Cardiac atrium fibroblast (primary cell): ENCODE data around the gene OR4S1. TPM values are rescaled to one million over a fixed set of nuclear protein-coding genes. Genes with fewer than 3 reads are reported as not detected.

Experiments
- total RNA-seq: library from RNA; depleted of rRNA; stranded (reverse); fragments of >200 nt; gene quantifications from 2 replicates; pipeline ENCODE4 v1.2.3, GENCODE V29; 2015

Gene OR4S1, protein sequence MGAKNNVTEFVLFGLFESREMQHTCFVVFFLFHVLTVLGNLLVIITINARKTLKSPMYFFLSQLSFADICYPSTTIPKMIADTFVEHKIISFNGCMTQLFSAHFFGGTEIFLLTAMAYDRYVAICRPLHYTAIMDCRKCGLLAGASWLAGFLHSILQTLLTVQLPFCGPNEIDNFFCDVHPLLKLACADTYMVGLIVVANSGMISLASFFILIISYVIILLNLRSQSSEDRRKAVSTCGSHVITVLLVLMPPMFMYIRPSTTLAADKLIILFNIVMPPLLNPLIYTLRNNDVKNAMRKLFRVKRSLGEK
- total RNA-seq: not detected in 2 replicates

DNA sequence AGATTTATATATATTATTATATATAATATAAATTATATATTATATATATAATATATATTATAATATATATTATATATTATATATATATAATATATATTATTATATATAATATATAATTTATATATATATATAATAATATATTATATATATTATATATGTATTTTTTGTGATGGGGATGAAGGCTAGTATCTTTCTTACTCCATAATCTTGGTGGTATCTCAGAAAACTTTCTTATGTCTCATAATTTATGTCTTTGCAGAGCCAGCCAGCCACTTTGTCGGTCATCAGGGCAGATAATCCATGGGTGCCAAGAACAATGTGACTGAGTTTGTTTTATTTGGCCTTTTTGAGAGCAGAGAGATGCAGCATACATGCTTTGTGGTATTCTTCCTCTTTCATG, at the start of gene OR4S1:
OR4S1 (plus strand) TSS at position 301 of the 400 bp plus-strand sequence; CDS start at position 301, 0 bp downstream.

DNA sequence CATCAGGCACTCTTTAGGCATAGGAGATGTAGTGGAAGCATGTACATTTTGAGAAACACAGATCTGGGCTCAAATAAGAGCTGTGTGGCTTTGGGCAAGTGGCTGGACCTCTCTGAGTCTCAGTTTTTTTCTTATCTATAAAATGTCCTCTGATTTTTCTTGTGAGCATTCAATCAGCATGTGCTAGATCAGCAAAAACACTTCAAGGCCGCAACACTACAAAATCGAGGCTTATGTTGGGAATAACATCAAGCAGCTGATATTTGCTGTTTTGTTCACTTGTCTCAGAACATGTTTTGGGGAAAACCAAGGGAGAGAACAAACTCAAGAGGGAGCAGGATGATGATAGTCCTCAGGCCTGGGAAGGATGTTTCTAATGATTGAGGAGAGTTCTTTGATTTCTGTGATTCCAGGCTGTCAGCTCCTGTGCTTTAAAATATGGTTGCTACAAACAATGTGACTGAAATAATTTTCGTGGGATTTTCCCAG, 42.6 kb upstream of the OR4S1 start, which contains the start of gene OR4X1:
OR4X1 (plus strand) TSS at position 439 of the 489 bp plus-strand sequence; CDS start at position 439, 0 bp downstream.

DNA sequence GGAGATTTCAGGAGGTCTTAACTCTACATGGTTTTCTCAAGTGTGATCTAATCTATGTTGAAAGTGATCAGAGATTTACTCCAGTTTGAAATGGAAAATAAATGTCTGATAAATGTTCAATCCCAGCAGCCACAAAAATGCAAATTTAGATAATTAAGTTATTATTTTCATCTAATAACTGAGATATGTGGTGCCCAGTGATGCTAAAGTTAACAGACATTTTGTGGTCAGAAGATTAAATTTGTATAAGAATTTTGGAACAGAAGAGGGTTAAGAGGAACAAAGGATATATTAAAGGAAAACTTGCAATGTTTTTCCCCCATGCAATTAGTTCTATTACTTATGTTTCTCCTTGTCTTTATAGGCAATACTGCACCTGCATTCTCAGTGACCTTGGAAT, 18.6 kb downstream of the OR4S1 start, which contains the start of gene OR4C3:
OR4C3 (plus strand) TSS at position 301 of the 400 bp plus-strand sequence. CDS start 102 bp downstream, outside the sequence.

Other genes starting within 250 kb of the OR4S1 start
- gene OR4B1, start 89.4 kb upstream of the OR4S1 start, total RNA-seq: not detected in 2 replicates
- gene OR4X2, start 61.1 kb upstream of the OR4S1 start, total RNA-seq: not detected in 2 replicates
- gene OR4X1, start 42.4 kb upstream of the OR4S1 start, total RNA-seq: not detected in 2 replicates
- gene OR4C3, start 18.7 kb downstream of the OR4S1 start, total RNA-seq: not detected in 2 replicates
- gene OR4C5, start 60.2 kb downstream of the OR4S1 start, total RNA-seq: not detected in 2 replicates
- not detected in 2 replicates for gene OR4A47, start 182.6 kb downstream of the OR4S1 start, total RNA-seq